ENCODE data around the gene NLRP6.

DNA sequence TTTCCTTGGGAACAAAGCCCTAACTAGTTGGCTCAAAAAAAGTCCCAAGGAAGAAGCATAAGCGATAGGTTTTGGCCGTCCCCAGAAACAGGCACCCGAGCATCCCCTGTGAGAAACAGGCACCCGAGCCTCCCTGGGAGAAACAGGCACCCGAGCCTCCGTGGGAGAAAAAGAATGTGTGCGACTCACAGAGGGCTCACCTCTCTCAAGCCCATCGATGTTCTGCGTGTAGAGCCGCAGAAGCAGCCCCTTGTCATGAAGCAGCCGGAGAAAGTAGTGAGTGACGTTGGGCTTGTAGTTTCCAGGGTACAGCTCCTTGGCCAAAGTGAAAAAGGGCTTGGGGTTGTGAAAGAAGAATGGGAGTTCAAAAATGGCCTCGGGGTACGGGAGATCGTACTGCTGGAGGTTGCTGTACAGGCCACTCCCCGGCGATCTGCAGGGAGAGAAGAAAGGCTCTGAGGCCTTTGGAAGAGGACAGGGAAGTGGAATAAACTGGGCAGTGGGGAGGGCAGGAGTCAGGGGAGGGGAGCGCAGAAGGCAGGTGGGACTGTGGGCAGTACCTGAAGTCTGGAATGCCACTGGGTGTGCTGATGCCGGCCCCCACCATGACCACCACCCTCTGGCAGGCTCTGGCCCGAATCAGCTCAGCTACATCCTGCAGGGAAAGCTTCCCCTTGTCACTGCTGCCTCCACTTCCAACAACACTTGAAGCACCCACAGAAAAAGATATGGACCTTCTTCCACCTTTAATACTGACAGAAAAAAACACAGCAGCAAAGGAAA, 45.2 kb upstream of the NLRP6 start:
- TF ChIP-seq, protein P1, sequence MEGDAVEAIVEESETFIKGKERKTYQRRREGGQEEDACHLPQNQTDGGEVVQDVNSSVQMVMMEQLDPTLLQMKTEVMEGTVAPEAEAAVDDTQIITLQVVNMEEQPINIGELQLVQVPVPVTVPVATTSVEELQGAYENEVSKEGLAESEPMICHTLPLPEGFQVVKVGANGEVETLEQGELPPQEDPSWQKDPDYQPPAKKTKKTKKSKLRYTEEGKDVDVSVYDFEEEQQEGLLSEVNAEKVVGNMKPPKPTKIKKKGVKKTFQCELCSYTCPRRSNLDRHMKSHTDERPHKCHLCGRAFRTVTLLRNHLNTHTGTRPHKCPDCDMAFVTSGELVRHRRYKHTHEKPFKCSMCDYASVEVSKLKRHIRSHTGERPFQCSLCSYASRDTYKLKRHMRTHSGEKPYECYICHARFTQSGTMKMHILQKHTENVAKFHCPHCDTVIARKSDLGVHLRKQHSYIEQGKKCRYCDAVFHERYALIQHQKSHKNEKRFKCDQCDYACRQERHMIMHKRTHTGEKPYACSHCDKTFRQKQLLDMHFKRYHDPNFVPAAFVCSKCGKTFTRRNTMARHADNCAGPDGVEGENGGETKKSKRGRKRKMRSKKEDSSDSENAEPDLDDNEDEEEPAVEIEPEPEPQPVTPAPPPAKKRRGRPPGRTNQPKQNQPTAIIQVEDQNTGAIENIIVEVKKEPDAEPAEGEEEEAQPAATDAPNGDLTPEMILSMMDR (IDR thresholded peaks at IDR 0.05; ENCODE audit: poor library complexity) = no peak
- TF ChIP-seq EZH2phosphoT487 (IDR thresholded peaks at IDR 0.05; ENCODE audit: low read depth, severe bottlenecking, unreplicated experiment) = no peak
- TF ChIP-seq EZH2 (IDR thresholded peaks at IDR 0.05; ENCODE audit: borderline replicate concordance) = no peak

Measured in hepatocyte (in vitro differentiated cells).